Measurements from ENCODE around the gene MRPS25. TPM values are rescaled to one million over a fixed set of nuclear protein-coding genes. Genes with fewer than 3 reads are reported as not detected.

Gene MRPS25
- 23.1 TPM for total RNA-seq (2013)
- polyA plus RNA-seq (10 to 100 TPM; 23.7 to 60.7 (median 24.6) TPM), polyA minus RNA-seq (12.9 and 14.0 TPM in 2 replicates), total RNA-seq (3.5 to 32.7 (median 20.0) reads per million in 11 experiments)

GRCh38 chr3:15064835-15065549 lies at the start of gene MRPS25:
Gene MRPS25 (minus strand): TSS chr3:15065315. CDS start chr3:15065194, 121 bp downstream.
- H2AFZ ChIP-seq (ENCODE audit: insufficient read depth, low read depth, low read length, poor library complexity, severe bottlenecking) = peak within 1 kb of the TSS; percentile 89
- 0% methylated on average over 64 of the region's 69 CpGs for WGBS (ENCODE audit: insufficient coverage)
- peaks cover 20 to 25% of the 10 kb centered on the region in 2 donors for H3K4me1 ChIP-seq (ENCODE audit: control insufficient read depth in 1 of 2, insufficient read depth in 2 of 2, low read length in 2 of 2)
- H3K9me3 ChIP-seq (replicated peaks in 1 of 2; ENCODE audit: control insufficient read depth in 1 of 2, insufficient read depth in 1 of 2, low read length in 2 of 2) = no peaks in the 10 kb centered on the region
- peak within 1 kb of the TSS; percentile 94 for H3K4me2 ChIP-seq (replicated peaks; ENCODE audit: extremely low read depth, low read length, poor library complexity, severe bottlenecking)
- H3K4me3 Mint-ChIP-seq = peak within 1 kb of the TSS; percentile 96 to 97
- peaks cover 0 to 2% (median 0%) of the 10 kb centered on the region in 7 donors for H3K9me3 Mint-ChIP-seq
- H3K4me1 Mint-ChIP-seq = peaks cover 21% of the 10 kb centered on the region
- peak within 1 kb of the TSS; percentile 89 for H3K9ac ChIP-seq (ENCODE audit: insufficient read depth, low read length, poor library complexity, severe bottlenecking)
- H3K79me2 ChIP-seq (ENCODE audit: insufficient read depth, low read length) = peaks cover 27% of the 10 kb centered on the region
- H3K27me3 Mint-ChIP-seq (ENCODE audit: low read depth in 3 of 3) = peaks cover 0 to 2% (median 0%) of the 10 kb centered on the region in 3 donors
- H3K27me3 ChIP-seq (ENCODE audit: control insufficient read depth in 2 of 2, insufficient read depth in 2 of 2, low read length in 2 of 2) = no peaks in the 10 kb centered on the region
- H3K27ac Mint-ChIP-seq = peak within 1 kb of the TSS; percentile 90 to 97 (median 95)
- peak within 1 kb of the TSS; percentile 68 to 94 (median 80) for H3K4me3 ChIP-seq (replicated peaks in 1 of 3; ENCODE audit: low read depth in 2 of 3, low read length in 3 of 3)
- intact Hi-C loops (cut with micrococcal nuclease) = loop anchor here (10.0 kb wide), 5 partner anchors 110 to 940 kb away; partner anchors contain the start of genes CCDC174 (in 1 of the 2), CHCHD4 (in 1 of the 2), NR2C2 (in 1 of the 2) and TMEM43 (in 1 of the 2)
- peak within 1 kb of the TSS; percentile 69 to 84 for H3K27ac ChIP-seq (ENCODE audit: low read depth in 1 of 2, low read length in 2 of 2)
- DNase-seq = peak; percentile 87 to 90 (median 87)
- TF ChIP-seq CTCF (IDR thresholded peaks at IDR 0.05) = no peak
- H4K20me1 ChIP-seq (ENCODE audit: insufficient read depth, low read length) = peaks cover 12% of the 10 kb centered on the region
- peaks cover 4 to 19% of the 10 kb centered on the region in 2 donors for H3K36me3 Mint-ChIP-seq
- peaks cover 0 to under 1% of the 10 kb centered on the region in 2 donors for H3K36me3 ChIP-seq (replicated peaks in 1 of 2; ENCODE audit: control insufficient read depth in 1 of 2, insufficient read depth in 2 of 2, low read length in 2 of 2)

GRCh38 chr3:15113884-15114283 lies 48.8 kb upstream of the MRPS25 start:
- Mint-ChIP-seq H3K4me3 (no peak overlapping the region), H3K9me3 (peaks cover 0 to 7% (median 4%) of the 10 kb centered on the region in 7 donors), H3K27ac (no peak overlapping the region), H3K4me1 (peaks cover 4% of the 10 kb centered on the region), H3K36me3 (no peaks in the 10 kb centered on the region), H3K27me3 (ENCODE audit: low read depth in 3 of 3) (peaks cover 4 to 13% (median 8%) of the 10 kb centered on the region in 3 donors)
- no peaks in the 10 kb centered on the region for H4K20me1 ChIP-seq (ENCODE audit: insufficient read depth, low read length)
- H3K27me3 ChIP-seq (ENCODE audit: control insufficient read depth in 2 of 2, insufficient read depth in 2 of 2, low read length in 2 of 2) = no peaks in the 10 kb centered on the region
- no peak overlapping the region for H3K27ac ChIP-seq (ENCODE audit: low read depth in 1 of 2, low read length in 2 of 2)
- no CpG with 5 or more reads among the region's 3 CpGs for WGBS (ENCODE audit: insufficient coverage)
- intact Hi-C loops (cut with micrococcal nuclease) = loop anchor here in 1 of 2 donors (10.0 kb wide), 1 partner anchor 121 kb away; no protein-coding TSS in a partner anchor
- no peak for DNase-seq
- no peak overlapping the region for H3K4me2 ChIP-seq (replicated peaks; ENCODE audit: extremely low read depth, low read length, poor library complexity, severe bottlenecking)
- no peak overlapping the region for H3K4me3 ChIP-seq (replicated peaks in 1 of 3; ENCODE audit: low read depth in 2 of 3, low read length in 3 of 3)
- no peaks in the 10 kb centered on the region for H3K9me3 ChIP-seq (replicated peaks in 1 of 2; ENCODE audit: control insufficient read depth in 1 of 2, insufficient read depth in 1 of 2, low read length in 2 of 2)
- TF ChIP-seq CTCF (IDR thresholded peaks at IDR 0.05) = no peak
- H2AFZ ChIP-seq (ENCODE audit: insufficient read depth, low read depth, low read length, poor library complexity, severe bottlenecking) = no peak overlapping the region
- H3K36me3 ChIP-seq (replicated peaks in 1 of 2; ENCODE audit: control insufficient read depth in 1 of 2, insufficient read depth in 2 of 2, low read length in 2 of 2) = no peaks in the 10 kb centered on the region
- H3K4me1 ChIP-seq (ENCODE audit: control insufficient read depth in 1 of 2, insufficient read depth in 2 of 2, low read length in 2 of 2) = no peaks in the 10 kb centered on the region
- H3K9ac ChIP-seq (ENCODE audit: insufficient read depth, low read length, poor library complexity, severe bottlenecking) = no peak overlapping the region
- H3K79me2 ChIP-seq (ENCODE audit: insufficient read depth, low read length) = no peaks in the 10 kb centered on the region

Data from CD14-positive monocyte (primary cell).